Measurements from ENCODE around the gene BRAT1.

The BRAT1 gene

DNA sequence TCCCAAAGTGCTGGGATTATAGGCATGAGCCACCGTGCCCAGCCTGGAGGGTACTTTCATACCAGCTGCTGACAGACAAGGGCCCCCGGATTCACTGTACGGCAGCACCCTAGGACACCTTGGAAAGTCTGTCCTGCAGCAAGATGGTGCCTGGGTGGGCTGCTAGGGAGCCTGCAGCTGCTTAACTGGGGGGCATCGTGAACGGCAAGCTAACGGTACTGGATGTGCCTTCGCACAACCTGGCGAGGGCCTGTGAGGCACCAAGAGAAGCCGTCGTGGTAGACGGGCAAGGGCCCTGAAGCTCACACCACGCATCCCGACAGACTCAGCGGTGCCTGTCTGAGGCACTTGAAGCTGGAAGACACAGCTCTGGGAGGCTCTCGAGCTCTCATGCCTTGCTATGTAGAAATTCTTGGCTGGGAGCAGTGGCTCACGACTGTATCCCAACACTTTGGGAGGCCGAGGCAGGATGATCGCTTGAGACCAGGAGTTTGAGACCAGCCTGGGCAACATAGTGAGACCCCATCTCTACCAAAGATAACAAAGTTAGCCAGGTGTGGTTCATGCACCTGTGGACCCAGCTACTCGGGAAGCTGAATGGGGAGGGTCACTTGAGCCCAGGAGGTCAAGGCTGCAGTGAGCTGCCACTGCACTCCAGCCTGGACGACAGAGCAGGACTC lies 9.4 kb downstream of the BRAT1 start:
- no peak overlapping the region for H2AFZ ChIP-seq (ENCODE audit: low read length)
- no peaks in the 10 kb centered on the region for H3K9me3 ChIP-seq (replicated peaks; ENCODE audit: insufficient read depth, low read length)
- H3K4me3 ChIP-seq (ENCODE audit: low read length): no peak overlapping the region
- no peak overlapping the region for H3K27ac ChIP-seq (ENCODE audit: low read length)
- no peaks in the 10 kb centered on the region for H3K79me2 ChIP-seq (ENCODE audit: low read length)
- no peak overlapping the region for H3K4me2 ChIP-seq (ENCODE audit: low read depth, low read length)
- no peaks in the 10 kb centered on the region for H4K20me1 ChIP-seq (ENCODE audit: insufficient read depth, low read length)
- no peaks in the 10 kb centered on the region for H3K36me3 ChIP-seq (replicated peaks; ENCODE audit: insufficient read depth, low read length)
- H3F3A ChIP-seq (ENCODE audit: insufficient read depth, low read length): no peaks in the 10 kb centered on the region
- no peaks in the 10 kb centered on the region for H3K9me2 ChIP-seq (replicated peaks; ENCODE audit: insufficient read depth, low read length)
- H3K9ac ChIP-seq (ENCODE audit: low read length): no peak overlapping the region
- no peaks in the 10 kb centered on the region for H3K4me1 ChIP-seq (ENCODE audit: low read length)
- no peaks in the 10 kb centered on the region for H3K27me3 ChIP-seq (replicated peaks; ENCODE audit: insufficient read depth, low read length)
- TF ChIP-seq, protein P1, sequence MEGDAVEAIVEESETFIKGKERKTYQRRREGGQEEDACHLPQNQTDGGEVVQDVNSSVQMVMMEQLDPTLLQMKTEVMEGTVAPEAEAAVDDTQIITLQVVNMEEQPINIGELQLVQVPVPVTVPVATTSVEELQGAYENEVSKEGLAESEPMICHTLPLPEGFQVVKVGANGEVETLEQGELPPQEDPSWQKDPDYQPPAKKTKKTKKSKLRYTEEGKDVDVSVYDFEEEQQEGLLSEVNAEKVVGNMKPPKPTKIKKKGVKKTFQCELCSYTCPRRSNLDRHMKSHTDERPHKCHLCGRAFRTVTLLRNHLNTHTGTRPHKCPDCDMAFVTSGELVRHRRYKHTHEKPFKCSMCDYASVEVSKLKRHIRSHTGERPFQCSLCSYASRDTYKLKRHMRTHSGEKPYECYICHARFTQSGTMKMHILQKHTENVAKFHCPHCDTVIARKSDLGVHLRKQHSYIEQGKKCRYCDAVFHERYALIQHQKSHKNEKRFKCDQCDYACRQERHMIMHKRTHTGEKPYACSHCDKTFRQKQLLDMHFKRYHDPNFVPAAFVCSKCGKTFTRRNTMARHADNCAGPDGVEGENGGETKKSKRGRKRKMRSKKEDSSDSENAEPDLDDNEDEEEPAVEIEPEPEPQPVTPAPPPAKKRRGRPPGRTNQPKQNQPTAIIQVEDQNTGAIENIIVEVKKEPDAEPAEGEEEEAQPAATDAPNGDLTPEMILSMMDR (IDR thresholded peaks at IDR 0.05; ENCODE audit: low read length): no peak
- DNase-seq: no peak

DNA sequence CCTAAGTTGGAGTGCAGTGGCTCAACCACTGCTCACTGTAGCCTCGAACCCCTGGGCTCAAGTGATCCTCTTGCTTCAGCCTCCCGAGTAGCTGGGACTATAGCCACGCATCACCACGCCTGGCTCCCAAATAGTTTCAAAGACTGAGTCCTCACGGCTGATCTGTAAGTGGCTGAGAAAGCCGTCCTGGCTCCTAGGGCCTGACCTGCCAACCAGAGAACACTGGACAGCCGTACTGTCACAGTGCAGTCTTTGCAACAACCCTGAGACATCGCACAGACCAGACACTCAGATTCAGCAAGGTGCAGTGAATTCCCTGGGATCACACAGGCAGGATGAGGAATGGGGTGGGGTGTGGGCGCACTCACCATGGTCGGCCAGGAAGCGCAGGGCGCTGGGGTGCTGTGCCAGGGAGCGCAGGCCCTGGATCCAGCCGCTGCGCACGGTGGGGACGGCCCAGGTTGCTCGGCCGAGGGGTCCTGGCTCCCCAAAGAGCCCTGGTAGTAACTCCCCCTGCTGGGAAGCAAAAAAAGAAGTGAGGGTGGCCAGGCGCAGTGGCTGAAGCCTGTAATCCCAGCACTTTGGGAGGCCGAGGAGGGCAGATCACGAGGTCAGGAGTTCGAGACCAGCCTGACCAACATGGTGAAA lies 10.7 kb downstream of the BRAT1 start:
- H2AFZ ChIP-seq (ENCODE audit: low read length): no peak overlapping the region
- DNase-seq: no peak
- H3K9ac ChIP-seq (ENCODE audit: low read length): no peak overlapping the region
- no peak overlapping the region for H3K4me2 ChIP-seq (ENCODE audit: low read depth, low read length)
- no peaks in the 10 kb centered on the region for H4K20me1 ChIP-seq (ENCODE audit: insufficient read depth, low read length)
- TF ChIP-seq EZH2phosphoT487 (IDR thresholded peaks at IDR 0.05; ENCODE audit: low read length): no peak
- TF ChIP-seq EZH2 (optimal IDR thresholded peaks at IDR 0.05; ENCODE audit: low read depth, low read length): no peak
- TF ChIP-seq, protein P1 (IDR thresholded peaks at IDR 0.05; ENCODE audit: low read length): no peak
- H3K9me2 ChIP-seq (replicated peaks; ENCODE audit: insufficient read depth, low read length): no peaks in the 10 kb centered on the region
- no peaks in the 10 kb centered on the region for H3K27me3 ChIP-seq (replicated peaks; ENCODE audit: insufficient read depth, low read length)
- no peaks in the 10 kb centered on the region for H3K4me1 ChIP-seq (ENCODE audit: low read length)
- no peak overlapping the region for H3K4me3 ChIP-seq (ENCODE audit: low read length)
- H3K79me2 ChIP-seq (ENCODE audit: low read length): no peaks in the 10 kb centered on the region
- H3K27ac ChIP-seq (ENCODE audit: low read length): no peak overlapping the region
- no peaks in the 10 kb centered on the region for H3F3A ChIP-seq (ENCODE audit: insufficient read depth, low read length)
- H3K9me3 ChIP-seq (replicated peaks; ENCODE audit: insufficient read depth, low read length): no peaks in the 10 kb centered on the region
- no peaks in the 10 kb centered on the region for H3K36me3 ChIP-seq (replicated peaks; ENCODE audit: insufficient read depth, low read length)

DNA sequence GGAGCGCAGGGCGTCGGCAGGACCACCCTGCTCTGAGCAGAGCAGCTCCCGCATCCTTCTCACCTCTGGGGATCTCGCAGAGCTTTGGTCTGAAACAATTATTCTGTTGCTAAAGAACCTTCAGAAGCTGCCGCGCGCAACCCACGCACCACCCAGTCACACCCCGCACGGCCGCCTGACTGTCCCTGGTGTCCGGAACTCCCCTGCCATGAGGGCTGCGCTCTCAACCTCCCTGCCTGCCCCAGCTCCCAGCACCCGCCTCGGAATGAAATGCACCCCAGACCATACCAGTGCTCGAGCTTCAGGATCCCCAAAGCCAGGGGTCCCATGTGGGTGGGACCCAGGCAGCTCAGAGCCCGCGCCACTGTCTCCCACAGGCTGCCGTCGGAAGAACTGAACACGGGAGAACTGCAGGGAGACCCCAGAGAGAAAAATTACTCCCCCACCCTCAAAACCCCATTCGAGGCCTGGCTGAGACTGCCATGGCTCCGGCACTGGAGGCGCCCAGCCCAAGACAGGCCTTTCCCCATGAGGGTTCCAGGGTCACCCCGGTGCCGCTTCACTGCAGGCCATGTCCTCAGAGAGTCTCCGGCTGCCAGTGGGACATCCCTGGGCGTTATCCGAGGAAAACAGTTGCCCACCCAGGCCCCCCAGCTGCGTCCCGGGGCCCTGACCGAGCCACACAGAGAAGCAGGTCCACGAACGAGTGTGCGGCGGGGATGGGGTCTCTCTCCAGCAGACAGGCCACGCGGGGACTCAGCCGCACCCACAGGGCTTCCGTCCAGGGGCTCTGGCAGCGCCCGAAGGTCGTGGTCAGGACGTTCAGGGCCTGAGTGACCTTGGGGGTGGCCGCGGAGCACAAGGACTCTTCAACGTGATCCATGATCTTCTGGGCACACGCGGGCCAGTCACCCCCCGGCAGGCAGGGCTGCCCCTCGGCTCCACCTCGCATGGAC lies 12.1 kb downstream of the BRAT1 start:
- Histone ChIP-seq H3K36me3 (replicated peaks; ENCODE audit: insufficient read depth, low read length) (no peaks in the 10 kb centered on the region), H3K4me3 (ENCODE audit: low read length) (no peak overlapping the region), H3K27ac (ENCODE audit: low read length) (no peak overlapping the region), H4K20me1 (ENCODE audit: insufficient read depth, low read length) (no peaks in the 10 kb centered on the region), H3K9ac (ENCODE audit: low read length) (no peak overlapping the region), H2AFZ (ENCODE audit: low read length) (no peak overlapping the region), H3K27me3 (replicated peaks; ENCODE audit: insufficient read depth, low read length) (no peaks in the 10 kb centered on the region), H3K4me1 (ENCODE audit: low read length) (no peaks in the 10 kb centered on the region), H3K9me2 (replicated peaks; ENCODE audit: insufficient read depth, low read length) (no peaks in the 10 kb centered on the region), H3F3A (ENCODE audit: insufficient read depth, low read length) (no peaks in the 10 kb centered on the region), H3K79me2 (ENCODE audit: low read length) (no peaks in the 10 kb centered on the region), H3K9me3 (replicated peaks; ENCODE audit: insufficient read depth, low read length) (no peaks in the 10 kb centered on the region), H3K4me2 (ENCODE audit: low read depth, low read length) (no peak overlapping the region)
- DNase-seq: no peak
- TF ChIP-seq EZH2 (optimal IDR thresholded peaks at IDR 0.05; ENCODE audit: low read depth, low read length) (no peak), EZH2phosphoT487 (IDR thresholded peaks at IDR 0.05; ENCODE audit: low read length) (no peak)
- TF ChIP-seq, protein P1 (IDR thresholded peaks at IDR 0.05; ENCODE audit: low read length): no peak
